Spleen (tissue), 11 donors: ENCODE measurements around the gene STAC3. TPM values are rescaled to one million over a fixed set of nuclear protein-coding genes. Genes with fewer than 3 reads are reported as not detected.

ENCODE experiments used
- DNase-seq: peaks from one replicate; pipeline ENCODE4 v3.0.0-alpha.2; 2020
- H3K27ac ChIP-seq, 8 donors: fragments of 200-600 bp; sonication (generic) in 7 of 8; 1 replicate in 4 of 8; 2 replicates in 4 of 8; pipeline versions ENCODE4 v1.5.0 to v1.8.0; 2016 to 2021; ENCODE audit warnings: inconsistent platforms in 4 of 8, mild to moderate bottlenecking in 4 of 8, moderate library complexity in 1 of 8
- H3K27me3 ChIP-seq, 7 donors: fragments of 200-600 bp; sonication (generic) in 6 of 7; replicated peaks in 1 of 7; 1 replicate in 4 of 7; 2 replicates in 3 of 7; pipeline versions ENCODE4 v1.5.0 to v1.8.0; 2016 to 2021; ENCODE audit warnings: inconsistent platforms in 3 of 7, mild to moderate bottlenecking in 1 of 7
- H3K36me3 ChIP-seq, 6 donors: fragments of 200-600 bp; sonication (generic) in 5 of 6; 1 replicate in 4 of 6; 2 replicates in 2 of 6; pipeline versions ENCODE4 v1.5.0 to v1.8.0; 2016 to 2021; ENCODE audit warnings: inconsistent platforms in 2 of 6
- H3K4me1 ChIP-seq, 6 donors: fragments of 200-600 bp; sonication (generic) in 5 of 6; 1 replicate in 3 of 6; 2 replicates in 3 of 6; pipeline versions ENCODE4 v1.5.0 to v1.8.0; 2016 to 2021; ENCODE audit warnings: inconsistent platforms in 3 of 6
- H3K4me3 ChIP-seq, 8 donors: fragments of 200-600 bp; sonication (generic) in 7 of 8; 1 replicate in 4 of 8; 2 replicates in 4 of 8; pipeline versions ENCODE4 v1.5.0 to v1.8.0; 2016 to 2021; ENCODE audit warnings: inconsistent platforms in 4 of 8, mild to moderate bottlenecking in 4 of 8, moderate library complexity in 2 of 8
- H3K9me3 ChIP-seq, 8 donors: fragments of 200-600 bp; sonication (generic) in 7 of 8; 1 replicate in 4 of 8; 2 replicates in 4 of 8; pipeline versions ENCODE4 v1.5.0 to v1.8.0; 2016 to 2021; ENCODE audit warnings: inconsistent platforms in 4 of 8
- POLR2A ChIP-seq, 3 donors: fragments of 450-650 bp; IDR thresholded peaks; one replicate each; pipeline ENCODE4 v1.5.1; 2017; ENCODE audit warnings: antibody characterized with exemption in 3 of 3, mild to moderate bottlenecking in 1 of 3
- POLR2AphosphoS5 ChIP-seq, 3 donors: sonication (generic); formaldehyde crosslinking; IDR thresholded peaks; one replicate each; pipeline ENCODE4 v1.5.1; 2017; ENCODE audit warnings: antibody characterized with exemption in 3 of 3
- WGBS, 5 donors: extraction: QIAGEN DNeasy Blood & Tissue Kit in 3 of 5; methylation state at CpG; one replicate each; pipeline versions ENCODE4 v1.1.5 to v1.1.7; 2013 to 2018; 5-methylcytosine and 5-hydroxymethylcytosine counted together
- intact Hi-C: fragments of 100-400 bp; cut with DNase I; formaldehyde crosslinking; loops from one replicate; pipeline ENCODE4 v1.15.0; 2023; ENCODE audit warnings: low total_unique reads
- polyA plus RNA-seq, 3 donors: library from polyadenylated mRNA; stranded (reverse); fragments of 200-250 nt; gene quantifications; one replicate each; pipeline ENCODE4 v1.2.1, GENCODE V29; 2013
- total RNA-seq, 7 donors: library from RNA; depleted of rRNA in 3 of 7; stranded (reverse); fragments of >200 nt in 3 of 7; fragmentation: NEBNext Ultra II Directional in 4 of 7; extraction: Animal tissue kit (Norgen Biotek cat#: 25700) in 4 of 7; gene quantifications; one replicate each; pipeline versions ENCODE4 v1.1.0 to v1.2.1, GENCODE V29; 2016 to 2021
- TF ChIP-seq, protein P1 (sequence below), 11 experiments: fragments of 200-600 bp in 7 of 11; fragments of 450-650 bp in 4 of 11; sonication (generic) in 4 of 11; IDR thresholded peaks in 8 of 11; conservative IDR thresholded peaks in 3 of 11; 1 replicate in 7 of 11; 2 replicates in 4 of 11; pipeline versions ENCODE4 v1.4.0 to v1.8.0; 2016 to 2021; ENCODE audit warnings: antibody characterized with exemption in 11 of 11, inconsistent platforms in 4 of 11, mild to moderate bottlenecking in 1 of 11
- donor health status: healthy with polysubstance abuse.
- donor health status: DM: no; HTN: no; CAD: no; lungs with moderate emphysema.
- donor health status: DM: no; HTN: no; CAD: no.
- donor health status: Bipolar disorder and iron deficiency.
- donor health status: healthy.
- donor health status: DM: no; HTN: no; CAD: no.
- donor health status: DM: yes; HTN: yes; CAD: no.

Gene STAC3
- total and polyA plus RNA-seq, 10 donors, result 3.4 to 16.4 (median 8.6) TPM

DNA sequence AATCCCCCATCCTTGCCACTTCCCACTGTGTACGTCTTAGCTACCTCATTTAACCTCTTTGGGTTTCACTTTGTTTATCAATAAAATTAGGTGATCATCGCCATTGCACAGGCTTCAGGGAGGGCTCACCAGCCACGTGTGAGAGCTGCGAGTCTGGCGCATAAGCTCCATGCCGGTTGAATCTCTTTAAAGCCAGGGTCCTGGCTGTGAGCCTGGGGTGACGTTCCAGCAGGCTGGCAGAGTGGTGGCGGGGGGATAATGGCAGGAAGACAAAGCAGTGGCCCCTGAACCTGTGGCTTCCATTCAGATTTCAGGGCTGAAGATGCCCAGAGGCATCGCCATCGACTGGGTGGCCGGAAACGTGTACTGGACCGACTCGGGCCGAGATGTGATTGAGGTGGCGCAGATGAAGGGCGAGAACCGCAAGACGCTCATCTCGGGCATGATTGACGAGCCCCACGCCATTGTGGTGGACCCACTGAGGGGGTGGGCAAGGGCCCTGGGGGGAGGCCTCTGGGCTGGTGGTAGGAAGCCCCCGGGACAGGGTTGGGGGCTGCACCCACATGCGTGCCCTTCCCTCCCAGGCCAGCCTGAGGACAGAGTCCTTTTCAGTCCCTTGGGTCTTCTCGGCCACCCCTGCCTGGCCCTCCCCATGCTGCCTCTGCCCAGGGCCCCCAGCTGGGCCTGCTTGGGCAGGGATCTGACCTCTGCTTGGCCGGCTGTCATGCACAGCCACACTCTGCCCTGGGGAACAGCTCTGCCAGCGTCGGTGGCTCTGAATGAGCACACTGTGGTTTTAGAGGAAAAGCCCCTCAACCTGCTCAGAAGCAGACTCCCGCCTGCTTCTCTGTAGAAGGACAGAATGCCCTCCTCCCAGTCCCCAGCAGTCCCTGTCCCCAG lies 43.0 kb downstream of the STAC3 start:
- intact Hi-C loops, result no loop called here
- peaks cover 0 to 10% (median 0%) of the 10 kb centered on the region in 7 donors for H3K27me3 ChIP-seq
- H3K9me3 ChIP-seq, result no peaks in the 10 kb centered on the region
- H3K4me3 ChIP-seq, result no peak overlapping the region
- no peak for DNase-seq
- 85 to 92% (median 88%) methylated on average over 24 to 29 of the region's 29 CpGs for WGBS, 5 donors
- peaks cover 0 to 100% (median 14%) of the 10 kb centered on the region in 6 donors for H3K36me3 ChIP-seq
- peaks cover 0 to 5% (median under 1%) of the 10 kb centered on the region in 6 donors for H3K4me1 ChIP-seq
- H3K27ac ChIP-seq, result no peak overlapping the region
- peak in 1 of 3 donors; percentile 51 for TF ChIP-seq POLR2AphosphoS5 (IDR thresholded peaks at IDR 0.05)
- TF ChIP-seq, protein P1, sequence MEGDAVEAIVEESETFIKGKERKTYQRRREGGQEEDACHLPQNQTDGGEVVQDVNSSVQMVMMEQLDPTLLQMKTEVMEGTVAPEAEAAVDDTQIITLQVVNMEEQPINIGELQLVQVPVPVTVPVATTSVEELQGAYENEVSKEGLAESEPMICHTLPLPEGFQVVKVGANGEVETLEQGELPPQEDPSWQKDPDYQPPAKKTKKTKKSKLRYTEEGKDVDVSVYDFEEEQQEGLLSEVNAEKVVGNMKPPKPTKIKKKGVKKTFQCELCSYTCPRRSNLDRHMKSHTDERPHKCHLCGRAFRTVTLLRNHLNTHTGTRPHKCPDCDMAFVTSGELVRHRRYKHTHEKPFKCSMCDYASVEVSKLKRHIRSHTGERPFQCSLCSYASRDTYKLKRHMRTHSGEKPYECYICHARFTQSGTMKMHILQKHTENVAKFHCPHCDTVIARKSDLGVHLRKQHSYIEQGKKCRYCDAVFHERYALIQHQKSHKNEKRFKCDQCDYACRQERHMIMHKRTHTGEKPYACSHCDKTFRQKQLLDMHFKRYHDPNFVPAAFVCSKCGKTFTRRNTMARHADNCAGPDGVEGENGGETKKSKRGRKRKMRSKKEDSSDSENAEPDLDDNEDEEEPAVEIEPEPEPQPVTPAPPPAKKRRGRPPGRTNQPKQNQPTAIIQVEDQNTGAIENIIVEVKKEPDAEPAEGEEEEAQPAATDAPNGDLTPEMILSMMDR (IDR thresholded peaks at IDR 0.05 in 8 of 11, conservative IDR thresholded peaks at IDR 0.05 in 3 of 11), result no peak

DNA sequence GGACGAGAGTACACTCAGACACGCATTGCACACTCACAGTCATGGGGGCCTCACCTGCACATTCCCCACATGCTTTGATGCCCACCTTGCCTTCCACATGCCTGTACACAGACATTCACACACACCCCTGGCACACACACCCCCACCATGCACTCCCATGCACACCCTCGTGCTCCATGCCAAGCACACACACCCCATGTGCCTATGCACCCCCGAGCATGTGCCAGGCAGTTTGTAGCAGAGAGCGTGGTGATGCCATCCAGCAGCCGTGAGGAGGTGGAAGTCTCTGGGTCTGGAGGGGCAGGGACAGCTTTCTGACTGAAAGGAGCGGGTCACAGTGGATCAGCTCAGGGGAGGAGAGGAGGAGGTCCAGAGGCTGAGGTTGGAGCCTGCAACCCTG lies 45.1 kb downstream of the STAC3 start:
- WGBS, 5 donors, result 78 to 86% (median 83%) methylated on average over 7 of the region's 7 CpGs
- intact Hi-C loops, result no loop called here
- H3K9me3 ChIP-seq, result no peaks in the 10 kb centered on the region
- H3K4me1 ChIP-seq, result no peaks in the 10 kb centered on the region
- peaks cover 0 to 100% (median 23%) of the 10 kb centered on the region in 6 donors for H3K36me3 ChIP-seq
- no peaks in the 10 kb centered on the region for H3K27me3 ChIP-seq
- no peak for DNase-seq
- no peak overlapping the region for H3K4me3 ChIP-seq
- H3K27ac ChIP-seq, result no peak overlapping the region
- TF ChIP-seq POLR2AphosphoS5 (IDR thresholded peaks at IDR 0.05) (no peak), POLR2A (IDR thresholded peaks at IDR 0.05) (no peak)
- TF ChIP-seq, protein P1 (IDR thresholded peaks at IDR 0.05 in 8 of 11, conservative IDR thresholded peaks at IDR 0.05 in 3 of 11), result no peak

DNA sequence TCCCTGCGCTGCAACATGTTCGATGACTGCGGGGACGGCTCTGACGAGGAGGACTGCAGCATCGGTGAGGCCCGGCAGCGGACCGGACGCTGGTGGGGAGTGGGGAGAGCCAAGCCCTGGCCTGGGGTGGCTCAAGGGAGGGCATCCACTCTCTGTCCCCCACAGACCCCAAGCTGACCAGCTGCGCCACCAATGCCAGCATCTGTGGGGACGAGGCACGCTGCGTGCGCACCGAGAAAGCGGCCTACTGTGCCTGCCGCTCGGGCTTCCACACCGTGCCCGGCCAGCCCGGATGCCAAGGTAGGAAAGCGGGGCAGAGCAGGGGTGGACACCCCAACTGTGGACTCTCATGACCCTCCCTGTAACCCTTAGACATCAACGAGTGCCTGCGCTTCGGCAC lies 45.8 kb downstream of the STAC3 start:
- no peak for DNase-seq
- Histone ChIP-seq H3K27me3 (no peaks in the 10 kb centered on the region), H3K27ac (no peak overlapping the region), H3K36me3 (peaks cover 0 to 100% (median 24%) of the 10 kb centered on the region in 6 donors), H3K9me3 (no peaks in the 10 kb centered on the region), H3K4me3 (no peak overlapping the region), H3K4me1 (no peaks in the 10 kb centered on the region)
- TF ChIP-seq POLR2A (IDR thresholded peaks at IDR 0.05) (no peak), POLR2AphosphoS5 (IDR thresholded peaks at IDR 0.05) (no peak)
- TF ChIP-seq, protein P1 (IDR thresholded peaks at IDR 0.05 in 8 of 11, conservative IDR thresholded peaks at IDR 0.05 in 3 of 11), result no peak
- intact Hi-C loops, result no loop called here
- WGBS, 5 donors, result 91 to 97% (median 95%) methylated on average over 6 to 26 of the region's 26 CpGs

DNA sequence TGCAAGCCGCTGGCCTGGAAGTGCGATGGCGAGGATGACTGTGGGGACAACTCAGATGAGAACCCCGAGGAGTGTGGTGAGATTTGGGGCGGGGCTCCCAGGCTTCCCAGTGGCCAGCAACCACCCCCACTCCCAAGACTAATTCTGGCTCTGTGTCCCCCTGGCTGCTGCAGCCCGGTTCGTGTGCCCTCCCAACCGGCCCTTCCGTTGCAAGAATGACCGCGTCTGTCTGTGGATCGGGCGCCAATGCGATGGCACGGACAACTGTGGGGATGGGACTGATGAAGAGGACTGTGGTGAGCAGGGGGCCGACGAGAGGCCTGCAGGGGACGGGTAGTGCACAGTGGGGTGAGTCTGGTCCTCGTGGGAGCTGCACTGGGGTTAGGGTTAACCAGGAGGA lies 46.5 kb downstream of the STAC3 start:
- intact Hi-C loops, result no loop called here
- Histone ChIP-seq H3K4me3 (no peak overlapping the region), H3K9me3 (no peaks in the 10 kb centered on the region), H3K27ac (no peak overlapping the region), H3K27me3 (no peaks in the 10 kb centered on the region), H3K36me3 (peaks cover 0 to 100% (median 22%) of the 10 kb centered on the region in 6 donors), H3K4me1 (no peaks in the 10 kb centered on the region)
- WGBS, 5 donors, result 79 to 89% (median 88%) methylated on average over 14 to 19 of the region's 19 CpGs
- TF ChIP-seq, protein P1 (IDR thresholded peaks at IDR 0.05 in 8 of 11, conservative IDR thresholded peaks at IDR 0.05 in 3 of 11), result no peak
- peak in 1 of 3 donors; percentile 10 for TF ChIP-seq POLR2AphosphoS5 (IDR thresholded peaks at IDR 0.05)
- DNase-seq, result no peak
